Astrocyte of the spinal cord (primary cell): ENCODE data around the gene OCLN.

Source experiments
- DNase-seq: peaks from one replicate; pipeline ENCODE4 v3.0.0; 2011; ENCODE audit warnings: low read depth, low spot score
- H3K4me3 ChIP-seq: 2 replicates; pipeline ENCODE4 v1.5.1; 2011; ENCODE audit warnings: low read depth, mild to moderate bottlenecking, low read length, moderate library complexity
- in situ Hi-C: cut with HindIII; loops from 2 replicates; pipeline ENCODE4 v1.10.0; 2017; ENCODE audit warnings: low sequenced_read_pairs
- TF ChIP-seq, protein P1 (sequence below): IDR thresholded peaks from 2 replicates; pipeline ENCODE4 v1.5.1; 2012; ENCODE audit warnings: low read depth, mild to moderate bottlenecking, low read length, inconsistent platforms

OCLN gene

DNA sequence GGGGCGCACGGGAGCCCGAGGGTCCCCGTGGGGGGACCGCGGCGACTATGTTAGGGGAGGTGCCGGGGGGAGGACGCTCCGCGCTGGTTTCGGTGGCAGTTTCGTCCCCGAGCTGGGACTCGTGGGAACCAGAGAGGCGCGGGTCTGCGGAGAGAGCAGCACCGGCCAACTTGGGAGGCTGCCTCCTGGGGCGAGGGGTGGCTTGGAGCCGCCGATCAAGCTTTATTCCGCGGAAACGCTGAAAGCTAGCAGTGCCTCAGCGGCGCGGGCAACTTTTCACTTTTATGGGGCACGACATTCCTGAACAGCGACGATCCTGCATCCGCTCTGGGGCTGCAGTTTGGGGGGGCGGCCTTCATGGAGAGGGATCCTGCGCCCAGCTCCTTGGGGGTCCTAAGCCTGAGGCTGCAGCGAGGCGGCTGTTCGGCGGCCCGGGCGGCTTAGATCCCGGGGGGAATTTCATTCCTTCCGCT lies 369 bp downstream of the OCLN start:
- DNase-seq: no peak
- TF ChIP-seq, protein P1, sequence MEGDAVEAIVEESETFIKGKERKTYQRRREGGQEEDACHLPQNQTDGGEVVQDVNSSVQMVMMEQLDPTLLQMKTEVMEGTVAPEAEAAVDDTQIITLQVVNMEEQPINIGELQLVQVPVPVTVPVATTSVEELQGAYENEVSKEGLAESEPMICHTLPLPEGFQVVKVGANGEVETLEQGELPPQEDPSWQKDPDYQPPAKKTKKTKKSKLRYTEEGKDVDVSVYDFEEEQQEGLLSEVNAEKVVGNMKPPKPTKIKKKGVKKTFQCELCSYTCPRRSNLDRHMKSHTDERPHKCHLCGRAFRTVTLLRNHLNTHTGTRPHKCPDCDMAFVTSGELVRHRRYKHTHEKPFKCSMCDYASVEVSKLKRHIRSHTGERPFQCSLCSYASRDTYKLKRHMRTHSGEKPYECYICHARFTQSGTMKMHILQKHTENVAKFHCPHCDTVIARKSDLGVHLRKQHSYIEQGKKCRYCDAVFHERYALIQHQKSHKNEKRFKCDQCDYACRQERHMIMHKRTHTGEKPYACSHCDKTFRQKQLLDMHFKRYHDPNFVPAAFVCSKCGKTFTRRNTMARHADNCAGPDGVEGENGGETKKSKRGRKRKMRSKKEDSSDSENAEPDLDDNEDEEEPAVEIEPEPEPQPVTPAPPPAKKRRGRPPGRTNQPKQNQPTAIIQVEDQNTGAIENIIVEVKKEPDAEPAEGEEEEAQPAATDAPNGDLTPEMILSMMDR: no peak
- in situ Hi-C loops: no loop called here
- peak overlapping the region; percentile 49 for H3K4me3 ChIP-seq

DNA sequence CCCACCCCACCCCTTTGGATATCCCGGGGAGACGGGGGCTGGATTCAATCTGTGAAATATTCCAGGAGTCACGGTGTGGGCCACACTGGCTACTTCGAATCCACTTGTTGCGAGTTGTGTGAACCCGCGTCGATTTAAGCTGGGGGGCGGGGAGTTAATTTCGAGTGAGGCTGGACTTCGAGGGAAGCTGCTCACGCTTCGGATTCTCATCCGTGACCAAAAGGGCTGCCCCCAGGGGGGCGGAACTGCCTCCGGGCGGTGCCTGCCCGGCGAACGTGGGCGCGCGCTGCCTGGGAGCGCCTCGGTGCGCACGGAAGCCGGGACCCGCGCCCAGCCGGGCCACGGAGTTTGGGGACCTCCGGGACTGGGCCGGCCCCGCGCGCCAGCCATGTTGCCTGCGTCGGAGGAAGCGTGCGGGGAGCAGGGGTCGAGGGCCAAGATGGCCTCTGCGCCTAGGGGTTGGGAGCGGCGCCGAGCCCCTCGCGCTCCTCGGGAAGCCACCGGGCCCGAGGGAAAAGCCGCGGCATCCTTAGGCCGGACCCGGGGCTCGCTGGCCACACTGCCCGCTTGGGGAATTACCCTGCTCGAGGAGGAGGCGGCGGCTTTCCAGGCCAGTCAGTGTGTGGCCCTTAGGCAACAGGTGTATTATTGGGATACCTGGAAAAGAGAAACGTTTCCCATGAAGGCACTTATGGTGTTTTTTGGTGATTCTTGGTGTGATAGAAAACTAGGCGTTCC lies 975 bp downstream of the OCLN start:
- in situ Hi-C loops: no loop called here
- H3K4me3 ChIP-seq: peak overlapping the region; percentile 49
- DNase-seq: no peak
- TF ChIP-seq, protein P1: no peak

DNA sequence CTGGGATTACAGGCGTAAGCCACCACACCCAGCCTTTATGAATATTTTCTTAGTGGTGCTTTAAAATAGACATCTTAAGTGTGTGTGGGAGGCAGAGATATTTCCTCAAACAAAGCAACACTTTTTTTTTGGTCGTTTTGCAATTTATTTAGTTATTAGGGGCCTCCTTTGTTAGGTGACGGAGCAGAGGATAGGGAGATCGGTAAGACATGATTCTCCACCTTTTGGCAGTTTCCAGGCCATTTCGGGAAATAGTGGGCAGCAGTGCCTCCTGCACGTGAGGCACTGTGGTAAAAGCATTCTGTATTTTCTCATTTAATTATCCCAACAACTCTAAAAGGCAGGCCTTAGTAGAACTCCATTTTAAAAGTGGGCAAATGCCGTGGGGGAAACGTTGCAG lies 1.9 kb downstream of the OCLN start:
- TF ChIP-seq, protein P1: no peak
- DNase-seq: no peak
- in situ Hi-C loops: no loop called here

DNA sequence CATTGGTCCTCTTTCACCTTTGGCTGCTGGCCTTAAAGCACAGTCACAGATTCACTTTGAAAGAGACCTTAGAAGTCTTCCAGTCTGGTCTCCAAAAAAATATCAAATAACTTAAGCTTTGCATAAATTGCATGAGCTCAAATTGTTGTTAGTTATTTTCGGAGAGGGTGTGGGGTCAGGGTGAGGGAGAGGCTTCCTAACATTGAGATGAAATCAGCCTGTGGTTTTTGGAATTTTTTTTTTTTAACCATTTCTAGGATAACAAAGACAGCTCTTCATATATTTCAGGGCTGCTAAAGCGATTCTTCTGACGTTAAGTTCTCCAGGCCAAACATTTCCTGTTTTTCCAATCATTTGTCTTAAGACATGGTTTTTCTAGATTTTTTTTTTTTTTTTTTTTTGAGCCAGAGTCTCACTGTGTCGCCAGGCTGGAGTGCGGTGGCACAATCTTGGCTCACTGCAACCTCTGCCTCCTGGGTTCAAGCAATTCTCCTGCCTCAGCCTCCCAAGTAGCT lies 4.5 kb downstream of the OCLN start:
- no peak overlapping the region for H3K4me3 ChIP-seq
- TF ChIP-seq, protein P1: no peak
- in situ Hi-C loops: no loop called here
- no peak for DNase-seq

More for the DNA sequence above, 1.9 kb downstream of the OCLN start:
- H3K4me3 ChIP-seq: no peak overlapping the region

DNA sequence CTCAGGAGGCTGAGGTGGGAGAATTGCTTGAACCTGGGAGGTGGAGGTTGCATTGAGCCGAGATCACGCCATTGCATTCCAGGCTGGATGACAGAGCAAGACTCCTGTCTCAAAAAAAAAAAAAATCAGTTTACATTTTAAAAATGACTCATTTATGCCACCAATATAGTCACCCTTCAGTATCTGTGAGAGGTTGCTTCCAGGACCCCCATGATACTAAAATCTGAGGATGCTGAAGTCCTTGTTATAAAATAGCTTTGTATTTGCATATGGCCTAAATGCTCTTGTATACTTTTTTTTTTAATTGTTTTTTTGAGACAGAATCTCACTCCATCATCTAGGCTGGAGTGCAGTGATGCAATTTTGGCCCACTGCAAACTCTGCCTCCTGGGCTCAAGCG lies 5.8 kb downstream of the OCLN start:
- TF ChIP-seq, protein P1: no peak
- DNase-seq: no peak
- no peak overlapping the region for H3K4me3 ChIP-seq
- in situ Hi-C loops: no loop called here

DNA sequence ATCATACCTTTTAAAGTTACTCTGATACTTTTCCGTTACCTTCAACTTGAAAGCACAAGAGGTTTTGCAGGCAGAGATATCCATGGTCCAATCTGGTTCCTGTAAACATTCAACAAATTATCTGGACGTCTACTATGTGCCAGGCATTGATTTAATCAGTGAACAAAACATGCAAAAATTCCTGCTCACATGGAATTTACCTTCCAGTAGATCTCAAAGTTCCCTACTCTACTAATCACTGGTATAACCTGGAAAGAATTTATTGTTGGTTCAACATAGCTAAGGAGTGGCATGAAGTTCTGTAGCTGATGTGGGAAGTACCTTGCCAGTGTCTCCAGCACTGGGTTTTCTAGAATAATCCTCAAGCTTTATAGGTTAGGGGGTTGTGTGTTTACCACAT lies 9.8 kb downstream of the OCLN start:
- H3K4me3 ChIP-seq: no peak overlapping the region
- no peak for DNase-seq
- TF ChIP-seq, protein P1: no peak
- in situ Hi-C loops: no loop called here
